GM11168 (cell line): ENCODE measurements around the gene CRIP1.

Experiments
- in situ Hi-C: fragments of 300-500 bp; cut with MboI; formaldehyde crosslinking; loops from one replicate; pipeline ENCODE4 v1.12.0; 2022; ENCODE audit warnings: low sequenced_read_pairs; ENCODE audit not compliant: unreplicated experiment

CRIP1 gene

GRCh38 chr14:105450864-105451720, 35.6 kb upstream of the CRIP1 start:
- in situ Hi-C loops, result no loop called here

GRCh38 chr14:105452963-105453362, 33.7 kb upstream of the CRIP1 start:
- in situ Hi-C loops, result no loop called here

GRCh38 chr14:105453847-105454246, 32.8 kb upstream of the CRIP1 start:
- in situ Hi-C loops, result no loop called here

DNA sequence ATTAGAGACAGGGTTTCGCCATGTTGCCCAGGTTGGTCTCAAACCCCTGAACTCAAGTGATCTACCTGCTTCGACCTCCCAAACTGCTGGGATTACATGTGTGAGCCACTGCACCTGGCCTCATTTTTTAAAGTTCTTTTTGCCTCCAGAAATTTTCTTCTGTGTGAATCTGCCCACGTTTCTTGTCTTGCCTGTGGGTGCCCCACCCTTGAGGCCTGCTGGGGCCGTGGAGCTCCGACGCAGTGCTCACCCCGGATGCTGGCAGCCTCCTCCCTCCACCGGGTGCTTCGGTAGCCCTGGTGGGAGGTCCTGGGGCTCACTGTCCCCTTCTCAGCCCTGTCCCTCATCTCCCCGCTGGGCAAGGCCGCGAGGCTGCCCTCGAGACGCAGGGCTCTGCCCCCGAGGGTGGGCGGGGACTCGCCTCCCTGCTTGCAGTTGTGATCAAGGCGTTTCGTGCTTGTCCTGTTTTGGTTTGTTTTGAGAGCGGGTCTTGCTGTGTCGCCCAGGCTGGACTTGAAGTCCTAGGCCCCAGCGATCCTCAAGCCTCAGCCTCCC, 31.5 kb upstream of the CRIP1 start:
- in situ Hi-C loops, result no loop called here

GRCh38 chr14:105455766-105456660, 30.7 kb upstream of the CRIP1 start:
- in situ Hi-C loops, result no loop called here

- in situ Hi-C loops, result no loop called here
Measured at GRCh38 chr14:105456736-105457617, 29.7 kb upstream of the CRIP1 start.

GRCh38 chr14:105458010-105458409, 28.7 kb upstream of the CRIP1 start:
- in situ Hi-C loops, result no loop called here

DNA sequence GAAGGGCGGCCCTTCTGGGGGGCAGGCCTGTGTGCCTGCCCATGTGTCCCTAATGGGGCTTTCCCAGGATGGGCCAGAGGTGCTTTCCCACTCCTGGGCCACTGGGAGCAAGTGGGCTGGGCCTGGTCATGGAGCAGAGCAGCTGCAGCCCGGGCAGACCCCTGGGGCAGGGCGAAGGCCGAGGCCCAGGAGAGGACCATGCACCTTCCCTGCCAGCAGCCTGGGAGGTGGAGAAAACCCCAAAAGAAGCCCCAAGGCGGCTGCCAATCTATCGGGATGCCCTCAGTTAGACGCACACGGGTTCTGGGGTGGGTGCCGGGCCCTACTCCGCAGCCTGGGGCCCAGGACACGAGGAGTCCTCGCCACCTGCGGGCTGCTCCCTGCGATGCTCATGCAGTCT, 28.1 kb upstream of the CRIP1 start:
- in situ Hi-C loops, result no loop called here

- in situ Hi-C loops, result no loop called here
Measured at GRCh38 chr14:105460116-105460515, 26.6 kb upstream of the CRIP1 start.

DNA sequence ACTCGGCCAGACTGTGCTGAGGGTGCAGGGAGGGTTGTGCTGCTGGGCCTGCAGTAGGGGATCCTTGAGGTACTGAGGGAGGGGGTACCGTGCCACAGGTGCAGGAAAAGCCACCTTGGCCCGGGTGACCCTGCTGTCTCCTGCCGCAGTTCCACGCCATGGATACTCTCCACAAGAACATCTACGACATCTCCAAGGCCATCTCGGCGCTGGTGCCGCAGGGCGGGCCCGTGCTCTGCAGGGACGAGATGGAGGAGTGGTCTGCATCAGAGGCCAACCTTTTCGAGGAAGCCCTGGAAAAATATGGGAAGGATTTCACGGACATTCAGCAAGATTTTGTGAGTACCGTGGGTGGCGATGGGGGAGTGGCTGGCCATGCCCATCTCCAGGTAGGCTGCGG, 26.1 kb upstream of the CRIP1 start:
- in situ Hi-C loops, result no loop called here

GRCh38 chr14:105461903-105462302, 24.8 kb upstream of the CRIP1 start:
- in situ Hi-C loops, result no loop called here

DNA sequence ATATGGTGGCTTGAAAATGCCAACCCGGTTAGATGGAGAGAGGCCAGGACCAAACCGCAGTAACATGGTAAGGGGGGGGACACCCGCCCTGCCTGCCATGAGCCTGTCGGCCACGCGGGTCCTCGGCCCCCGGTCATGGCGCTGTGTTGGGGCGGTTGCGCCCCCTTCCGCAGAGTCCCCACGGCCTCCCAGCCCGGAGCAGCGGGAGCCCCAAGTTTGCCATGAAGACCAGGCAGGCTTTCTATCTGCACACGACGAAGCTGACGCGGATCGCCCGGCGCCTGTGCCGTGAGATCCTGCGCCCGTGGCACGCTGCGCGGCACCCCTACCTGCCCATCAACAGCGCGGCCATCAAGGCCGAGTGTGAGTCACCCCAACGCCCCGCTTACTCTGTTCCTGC, 22.2 kb upstream of the CRIP1 start:
- in situ Hi-C loops, result no loop called here

DNA sequence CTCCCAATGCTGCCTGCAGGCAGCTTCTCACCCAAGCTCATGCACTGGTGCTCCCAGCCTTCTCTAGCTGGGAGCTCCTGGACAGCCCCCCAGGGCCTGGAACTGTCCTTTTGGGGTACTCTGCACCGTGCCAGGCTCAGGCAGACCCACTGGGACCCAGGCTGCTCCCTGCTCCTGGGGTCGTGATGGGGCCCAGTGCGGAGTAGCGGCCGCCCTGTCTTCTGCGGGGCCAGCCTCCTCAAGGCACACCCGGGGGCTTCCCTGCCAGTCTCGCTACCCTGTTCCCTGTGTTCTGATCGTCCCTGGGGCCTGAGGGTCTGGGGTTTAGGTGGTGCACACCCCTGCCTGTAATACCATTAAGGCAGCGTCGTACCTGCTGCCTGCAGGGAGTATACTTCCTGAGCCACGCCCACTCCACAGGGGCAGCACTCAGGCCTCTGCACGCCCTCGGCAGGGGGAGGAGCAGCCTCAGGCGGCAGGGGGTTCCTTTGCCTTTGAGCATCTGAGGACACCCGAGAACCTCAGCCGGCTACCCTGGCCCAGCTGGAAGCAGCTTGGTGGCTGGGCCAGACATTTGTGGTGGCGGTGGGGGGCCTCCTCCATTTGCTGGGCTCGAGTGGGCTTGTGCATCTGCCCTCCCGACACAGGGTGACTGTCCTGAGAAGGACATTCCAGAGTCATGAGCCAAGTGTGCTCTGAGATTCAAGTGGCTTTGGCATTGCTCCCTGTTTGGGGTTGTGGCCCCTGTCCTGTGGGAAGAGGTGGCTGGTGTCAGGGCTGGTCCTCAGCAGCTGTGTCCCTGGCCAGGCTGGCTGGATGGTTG, 21.3 kb upstream of the CRIP1 start:
- in situ Hi-C loops, result no loop called here

GRCh38 chr14:105466531-105467248, 20.0 kb upstream of the CRIP1 start:
- in situ Hi-C loops, result no loop called here

DNA sequence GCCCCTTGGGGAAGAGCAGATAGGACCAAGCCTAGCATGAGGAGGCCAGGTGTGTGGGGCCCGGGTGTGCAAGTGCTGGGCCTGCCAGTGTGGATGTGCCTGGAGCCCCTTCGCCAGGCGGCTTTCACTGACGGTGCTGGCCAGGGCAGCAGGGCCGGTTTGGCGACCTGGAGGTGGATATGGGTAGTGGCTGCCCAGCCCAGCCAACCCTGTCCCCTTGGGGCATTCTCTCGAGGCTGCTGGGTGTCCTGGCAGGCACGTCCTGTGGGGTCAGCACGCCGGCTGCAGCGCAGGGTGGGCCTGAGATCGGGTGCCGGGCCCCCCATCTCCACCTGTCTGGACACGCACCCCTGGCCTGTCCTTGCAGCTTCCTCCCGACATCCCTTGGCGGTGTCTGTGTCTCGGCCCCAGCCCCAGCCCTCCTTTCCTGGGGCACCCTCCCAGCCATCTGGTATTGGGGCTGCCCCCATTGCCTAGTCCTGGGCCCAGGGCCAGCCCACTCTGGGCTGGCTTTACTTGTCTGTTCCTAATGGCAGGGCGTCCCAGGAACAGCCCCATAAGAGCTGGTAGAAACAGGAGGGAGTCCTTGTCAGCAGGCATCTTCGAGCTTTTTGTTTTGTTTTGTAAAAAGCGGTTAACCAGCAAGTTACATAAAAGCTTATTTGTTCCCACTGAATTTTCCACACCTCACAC, 19.3 kb upstream of the CRIP1 start:
- in situ Hi-C loops, result no loop called here

- in situ Hi-C loops, result no loop called here
Measured at GRCh38 chr14:105467942-105468471, 18.7 kb upstream of the CRIP1 start.

- in situ Hi-C loops, result no loop called here
Measured at GRCh38 chr14:105468621-105469241, 18.0 kb upstream of the CRIP1 start.
